ENCODE measurements around the gene MRTFB.

Gene MRTFB

DNA sequence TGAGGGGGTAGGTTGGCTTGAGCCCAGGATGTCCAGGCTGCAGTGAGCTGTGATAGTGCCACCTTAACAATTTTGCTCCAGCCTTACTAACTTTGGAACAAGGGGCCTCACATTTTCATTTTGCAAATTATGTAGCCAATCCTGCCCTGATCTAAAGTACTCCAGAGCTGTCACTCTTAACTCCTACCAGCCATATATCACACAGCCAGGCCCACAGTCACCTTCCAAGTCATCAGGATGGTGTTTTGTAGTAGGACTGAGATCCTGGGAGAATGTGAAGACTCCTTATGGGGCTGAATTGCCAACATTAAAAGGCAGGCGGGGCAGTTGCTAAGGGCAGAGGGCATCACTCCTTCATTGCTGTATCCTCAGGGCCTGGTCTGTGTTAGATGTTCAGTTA, 243.0 kb downstream of the MRTFB start:
- Mint-ChIP-seq H3K27me3 (no peaks in the 10 kb centered on the region), H3K9me3 (no peaks in the 10 kb centered on the region), H3K27ac (no peak overlapping the region), H3K4me1 (peaks cover 11% of the 10 kb centered on the region), H3K36me3 (no peaks in the 10 kb centered on the region), H3K4me3 (no peak overlapping the region)
- DNase-seq (ENCODE audit: low spot score in 2 of 2) (no peak), ATAC-seq (ENCODE audit: low read depth) (no peak)

DNA sequence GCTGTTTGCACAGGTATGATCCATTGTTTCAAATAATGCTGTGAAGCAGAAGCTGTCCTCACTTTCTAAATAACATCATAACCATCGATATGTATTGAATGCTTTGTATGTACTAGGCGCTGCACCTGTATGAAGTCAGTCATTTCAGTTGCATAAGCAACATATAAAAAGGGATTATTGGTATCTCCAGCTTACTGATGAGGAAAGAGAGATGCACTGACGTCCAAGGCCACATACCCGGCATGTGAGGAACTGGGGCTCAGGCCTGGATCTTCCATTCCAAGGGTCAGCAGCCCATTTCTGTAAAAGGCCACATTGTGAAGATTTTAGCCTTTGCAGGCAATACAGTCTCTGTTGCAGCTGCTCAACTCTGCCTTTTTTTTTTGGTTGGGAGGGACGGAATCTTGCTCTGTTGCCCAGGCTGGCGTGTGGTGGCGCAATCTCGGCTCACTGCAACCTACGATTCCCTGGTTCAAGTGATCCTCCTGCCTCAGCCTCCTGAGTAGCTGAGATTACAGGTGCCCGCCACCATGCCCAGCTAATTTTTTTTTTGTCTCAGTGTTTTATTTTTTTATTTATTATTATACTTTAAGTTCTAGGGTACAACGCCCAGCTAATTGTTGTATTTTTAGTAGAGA, 244.7 kb downstream of the MRTFB start:
- no peak for DNase-seq (ENCODE audit: low spot score in 2 of 2)
- H3K27me3 Mint-ChIP-seq: no peaks in the 10 kb centered on the region
- H3K36me3 Mint-ChIP-seq: no peaks in the 10 kb centered on the region
- no peaks in the 10 kb centered on the region for H3K9me3 Mint-ChIP-seq
- no peak overlapping the region for H3K27ac Mint-ChIP-seq
- H3K4me1 Mint-ChIP-seq: no peaks in the 10 kb centered on the region
- H3K4me3 Mint-ChIP-seq: no peak overlapping the region
- no peak for ATAC-seq (ENCODE audit: low read depth)
